HCT116 (cell line): ENCODE data around the gene RNASEH2C.

Experiments
- CEBPB ChIP-seq: IDR thresholded peaks from 2 replicates; pipeline ENCODE4 v1.6.1; 2012; ENCODE audit warnings: low read depth
- EGR1 ChIP-seq: IDR thresholded peaks from 2 replicates; pipeline ENCODE4 v1.6.1; 2012; ENCODE audit warnings: low read depth
- ELF1 ChIP-seq: IDR thresholded peaks from 2 replicates; pipeline ENCODE4 v1.6.1; 2012; ENCODE audit warnings: low read depth, borderline replicate concordance
- EZH2 ChIP-seq: fragments of 200-600 bp; sonication (generic); IDR thresholded peaks from 2 replicates; pipeline ENCODE4 v1.6.1; 2017; ENCODE audit warnings: antibody characterized with exemption, mixed run types
- EZH2phosphoT487 ChIP-seq: fragments of 200-600 bp; IDR thresholded peaks from 2 replicates; pipeline ENCODE4 v1.6.1; 2018; ENCODE audit warnings: antibody characterized with exemption, borderline replicate concordance
- JUND ChIP-seq: IDR thresholded peaks from 2 replicates; pipeline ENCODE4 v1.6.1; 2012
- POLR2A ChIP-seq: IDR thresholded peaks from 2 replicates; pipeline ENCODE4 v1.7.0; 2011; ENCODE audit warnings: borderline replicate concordance; ENCODE audit not compliant: insufficient read depth, insufficient read length; ENCODE audit errors: extremely low read depth
- POLR2AphosphoS5 ChIP-seq: IDR thresholded peaks from 2 replicates; pipeline ENCODE4 v1.6.1; 2011; ENCODE audit warnings: mild to moderate bottlenecking, low read depth, low read length, moderate library complexity
- RAD21 ChIP-seq: IDR thresholded peaks from 2 replicates; pipeline ENCODE4 v1.6.1; 2012; ENCODE audit warnings: low read depth, mild to moderate bottlenecking
- REST ChIP-seq: IDR thresholded peaks from 2 replicates; pipeline ENCODE4 v1.6.1; 2012; ENCODE audit warnings: low read depth
- TCF7L2 ChIP-seq: IDR thresholded peaks from 2 replicates; pipeline ENCODE4 v1.7.0; 2011; ENCODE audit warnings: borderline replicate concordance, inconsistent platforms; ENCODE audit not compliant: insufficient read depth, insufficient read length; ENCODE audit errors: extremely low read depth
- ZNF274 ChIP-seq: fragments of 200-500 bp; sonication (Bioruptor generic); IDR thresholded peaks from 2 replicates; pipeline ENCODE4 v1.6.1; 2014; ENCODE audit warnings: mild to moderate bottlenecking, low read depth, low read length, inconsistent platforms
- TF ChIP-seq, protein P1 (sequence below), 3 experiments: fragments of 200-600 bp in 1 of 3; sonication (generic) in 1 of 3; IDR thresholded peaks in 2 of 3; conservative IDR thresholded peaks in 1 of 3; 2 replicates each; pipeline ENCODE4 v1.5.1; 2012 to 2017; ENCODE audit warnings: low read depth in 2 of 3, low read length in 2 of 3, antibody characterized with exemption in 1 of 3, borderline replicate concordance in 1 of 3, control low read depth in 1 of 3, mild to moderate bottlenecking in 1 of 3, mixed read lengths in 1 of 3, mixed run types in 1 of 3, moderate library complexity in 1 of 3; ENCODE audit not compliant: insufficient read depth in 1 of 3
- TF ChIP-seq, protein P2 (sequence below): IDR thresholded peaks from 2 replicates; pipeline ENCODE4 v1.6.1; 2012

DNA sequence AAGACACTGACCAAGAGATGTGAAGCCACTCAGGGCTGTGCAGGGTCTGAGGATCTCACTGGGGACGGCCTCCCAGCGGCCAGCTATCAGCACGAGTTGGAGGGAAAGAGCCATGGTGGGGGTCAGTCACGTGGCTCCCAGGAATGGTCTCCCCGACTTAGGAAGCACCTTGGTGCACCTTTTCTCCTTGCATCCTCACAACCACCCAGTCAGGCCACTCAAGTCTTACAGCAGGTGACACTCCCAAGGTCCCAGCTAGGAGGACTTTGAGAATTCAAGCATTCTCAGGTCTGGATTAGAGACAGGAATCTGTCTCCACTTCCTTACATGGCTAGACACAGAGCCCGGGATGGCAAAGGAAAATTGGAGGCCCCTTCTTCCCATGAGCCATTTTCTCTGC, 2.7 kb downstream of the RNASEH2C start:
- TF ChIP-seq EZH2, result no peak
- TF ChIP-seq JUND, result no peak
- TF ChIP-seq, protein P1, sequence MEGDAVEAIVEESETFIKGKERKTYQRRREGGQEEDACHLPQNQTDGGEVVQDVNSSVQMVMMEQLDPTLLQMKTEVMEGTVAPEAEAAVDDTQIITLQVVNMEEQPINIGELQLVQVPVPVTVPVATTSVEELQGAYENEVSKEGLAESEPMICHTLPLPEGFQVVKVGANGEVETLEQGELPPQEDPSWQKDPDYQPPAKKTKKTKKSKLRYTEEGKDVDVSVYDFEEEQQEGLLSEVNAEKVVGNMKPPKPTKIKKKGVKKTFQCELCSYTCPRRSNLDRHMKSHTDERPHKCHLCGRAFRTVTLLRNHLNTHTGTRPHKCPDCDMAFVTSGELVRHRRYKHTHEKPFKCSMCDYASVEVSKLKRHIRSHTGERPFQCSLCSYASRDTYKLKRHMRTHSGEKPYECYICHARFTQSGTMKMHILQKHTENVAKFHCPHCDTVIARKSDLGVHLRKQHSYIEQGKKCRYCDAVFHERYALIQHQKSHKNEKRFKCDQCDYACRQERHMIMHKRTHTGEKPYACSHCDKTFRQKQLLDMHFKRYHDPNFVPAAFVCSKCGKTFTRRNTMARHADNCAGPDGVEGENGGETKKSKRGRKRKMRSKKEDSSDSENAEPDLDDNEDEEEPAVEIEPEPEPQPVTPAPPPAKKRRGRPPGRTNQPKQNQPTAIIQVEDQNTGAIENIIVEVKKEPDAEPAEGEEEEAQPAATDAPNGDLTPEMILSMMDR (IDR thresholded peaks at IDR 0.05 in 2 of 3, conservative IDR thresholded peaks at IDR 0.05 in 1 of 3; ENCODE audit: borderline replicate concordance in 1 of 3, insufficient read depth in 1 of 3, low read depth in 2 of 3, low read length in 2 of 3), result no peak
- no peak for TF ChIP-seq EZH2phosphoT487
- TF ChIP-seq, protein P2, sequence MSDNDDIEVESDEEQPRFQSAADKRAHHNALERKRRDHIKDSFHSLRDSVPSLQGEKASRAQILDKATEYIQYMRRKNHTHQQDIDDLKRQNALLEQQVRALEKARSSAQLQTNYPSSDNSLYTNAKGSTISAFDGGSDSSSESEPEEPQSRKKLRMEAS, result no peak
- TF ChIP-seq TCF7L2, result no peak
- no peak for TF ChIP-seq ELF1
- TF ChIP-seq ZNF274, result no peak
- TF ChIP-seq POLR2A, result no peak
- no peak for TF ChIP-seq CEBPB
- no peak for TF ChIP-seq REST
- no peak for TF ChIP-seq EGR1
- TF ChIP-seq RAD21, result no peak
- TF ChIP-seq POLR2AphosphoS5, result no peak
